PFSK-1 (cell line): ENCODE results near the gene METTL16.

ENCODE experiments used
- FOXP2 ChIP-seq: optimal IDR thresholded peaks from 2 replicates; pipeline ENCODE3; 2011; ENCODE audit warnings: borderline replicate concordance, control low read depth, inconsistent platforms; ENCODE audit not compliant: insufficient read depth; ENCODE audit errors: extremely low read length, extremely low read depth
- POLR2AphosphoS5 ChIP-seq: IDR thresholded peaks from 2 replicates; pipeline ENCODE4 v1.6.1; 2012; ENCODE audit warnings: low read depth, mild to moderate bottlenecking, control low read depth, low read length, moderate library complexity

GRCh38 chr17:2542056-2542455, 30.4 kb upstream of the METTL16 start:
- no peak for TF ChIP-seq FOXP2
- TF ChIP-seq POLR2AphosphoS5, result no peak
